ENCODE measurements around the gene NECAB2.
A peak's percentile ranks its signal among the peaks of the same experiment; 100 is the strongest.

Gene NECAB2

DNA sequence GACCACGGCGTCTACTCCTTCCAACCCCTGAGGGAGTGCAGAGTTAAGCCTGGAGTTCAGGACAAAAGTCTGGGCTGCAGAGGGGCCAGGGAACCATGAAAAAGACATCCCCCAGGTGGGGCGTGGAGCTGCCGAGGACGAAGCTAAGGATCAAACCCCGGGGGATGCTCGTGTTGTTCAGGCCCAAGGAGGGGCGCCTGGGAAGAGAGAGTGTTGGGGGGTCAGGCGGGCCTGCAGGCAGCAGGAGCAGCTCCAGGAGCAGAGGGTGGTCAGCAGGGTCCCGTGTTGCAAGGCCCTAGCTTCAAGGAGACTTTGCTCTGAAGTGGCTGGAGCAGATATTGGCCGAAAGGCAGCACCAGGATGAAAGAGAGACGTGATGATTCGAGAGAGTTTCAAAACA, 26.7 kb downstream of the NECAB2 start:
- no peak for FAIRE-seq

DNA sequence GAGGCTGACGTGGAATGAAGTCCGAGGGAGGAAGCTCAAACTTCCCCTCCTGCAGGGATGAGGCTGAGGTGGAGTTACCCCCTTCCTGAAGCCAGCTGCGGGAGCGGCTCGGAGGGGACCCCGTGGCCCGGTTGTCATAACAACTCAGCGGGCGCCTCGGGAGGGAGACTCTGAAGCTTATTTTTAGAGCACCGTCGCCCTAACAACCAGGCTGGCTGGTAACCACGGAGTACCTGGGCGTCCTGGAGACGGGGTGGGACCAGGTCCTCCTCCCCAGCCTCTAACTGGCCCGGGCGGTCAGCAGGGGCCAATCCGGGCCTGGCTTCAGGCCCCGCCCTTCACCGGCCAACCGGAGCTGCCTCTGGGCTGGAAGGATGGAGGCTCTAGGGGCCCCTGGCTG, 27.7 kb downstream of the NECAB2 start:
- no peak for FAIRE-seq

DNA sequence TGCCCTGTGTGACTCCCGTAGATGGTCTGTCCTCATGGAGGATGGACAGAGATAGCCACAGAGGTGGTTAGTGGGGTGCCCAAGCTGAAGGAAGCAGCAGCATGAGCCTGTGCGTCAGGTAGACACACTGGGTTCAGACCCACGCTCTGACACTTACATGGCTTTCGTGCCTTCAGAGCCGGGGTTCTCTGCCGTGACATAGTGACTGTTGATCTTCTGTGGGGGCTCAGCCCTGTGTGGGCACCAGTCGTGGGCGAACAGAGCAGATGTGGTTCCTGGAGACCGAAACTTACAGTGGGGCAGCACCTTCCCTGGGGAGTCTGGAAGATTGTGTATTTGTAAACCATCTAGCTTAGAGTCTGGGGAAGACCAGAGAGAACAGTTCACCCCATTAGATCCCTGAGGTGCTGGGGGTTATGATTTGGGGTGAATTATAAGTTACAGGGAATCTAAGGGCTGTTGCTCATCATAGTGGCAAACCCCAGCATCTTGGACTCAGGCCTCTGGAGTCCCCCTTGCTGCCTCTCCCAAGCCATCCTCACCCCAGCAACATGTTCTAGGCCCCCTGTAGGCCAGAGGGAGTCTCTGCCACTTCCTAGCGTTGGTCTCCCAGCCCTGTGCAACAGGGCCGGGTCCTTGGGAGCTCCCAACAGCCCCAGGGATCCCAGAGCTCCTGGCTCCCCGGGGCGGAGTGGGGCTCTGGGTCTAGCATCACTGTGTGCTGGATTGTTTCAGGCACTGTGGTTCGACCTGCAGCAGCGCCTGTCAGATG, 28.6 kb downstream of the NECAB2 start:
- FAIRE-seq, result no peak

DNA sequence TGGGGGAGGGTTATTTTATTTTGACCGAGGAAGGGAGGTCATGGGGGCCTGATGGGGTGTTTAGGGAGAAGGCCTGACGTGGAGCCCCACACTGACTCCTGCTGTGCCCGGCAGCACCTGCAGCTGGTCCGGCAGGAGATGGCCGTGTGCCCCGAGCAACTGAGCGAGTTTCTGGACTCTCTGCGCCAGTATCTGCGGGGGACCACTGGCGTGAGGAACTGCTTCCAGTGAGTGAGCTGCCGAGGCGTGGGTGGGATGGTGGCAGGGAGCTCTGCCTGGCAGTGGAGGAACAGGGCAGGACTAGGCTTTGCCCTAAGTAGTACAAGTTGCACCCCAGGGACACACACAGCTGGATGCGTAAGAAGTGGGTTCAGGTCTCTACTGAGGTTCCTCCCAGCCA, 30.0 kb downstream of the NECAB2 start:
- FAIRE-seq, result no peak

DNA sequence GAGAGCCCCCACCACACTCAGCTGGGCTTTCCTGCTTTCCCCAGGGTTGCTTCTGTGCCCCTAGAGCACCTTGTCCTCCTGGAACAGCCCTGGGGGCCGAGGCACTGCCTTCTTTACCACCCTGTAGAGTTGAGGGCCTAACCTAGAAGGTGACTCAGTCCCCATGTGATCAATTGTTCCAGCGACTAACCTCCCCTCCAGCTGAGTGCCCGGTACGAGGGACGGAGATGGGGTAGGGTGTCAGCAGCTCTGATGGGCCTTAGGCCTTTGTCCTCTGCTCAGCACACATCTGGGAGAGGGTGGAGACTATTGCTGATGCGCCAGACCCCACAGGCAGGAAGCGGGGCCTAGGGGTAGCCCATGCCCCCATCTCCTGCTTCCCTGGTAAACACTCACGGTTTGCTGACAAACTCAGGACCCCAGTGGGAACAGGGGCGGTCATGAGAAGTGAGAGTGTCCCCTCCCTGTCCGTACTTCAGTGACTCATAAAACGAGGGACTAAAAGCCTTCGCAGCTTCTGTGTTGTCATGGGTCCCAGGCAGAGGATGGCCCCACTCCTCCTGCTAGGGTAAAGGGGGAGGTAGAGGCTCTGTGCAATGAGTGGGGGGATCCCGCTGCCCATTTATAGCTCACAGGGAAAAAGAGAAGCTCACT, 33.1 kb downstream of the NECAB2 start:
- FAIRE-seq, result no peak

DNA sequence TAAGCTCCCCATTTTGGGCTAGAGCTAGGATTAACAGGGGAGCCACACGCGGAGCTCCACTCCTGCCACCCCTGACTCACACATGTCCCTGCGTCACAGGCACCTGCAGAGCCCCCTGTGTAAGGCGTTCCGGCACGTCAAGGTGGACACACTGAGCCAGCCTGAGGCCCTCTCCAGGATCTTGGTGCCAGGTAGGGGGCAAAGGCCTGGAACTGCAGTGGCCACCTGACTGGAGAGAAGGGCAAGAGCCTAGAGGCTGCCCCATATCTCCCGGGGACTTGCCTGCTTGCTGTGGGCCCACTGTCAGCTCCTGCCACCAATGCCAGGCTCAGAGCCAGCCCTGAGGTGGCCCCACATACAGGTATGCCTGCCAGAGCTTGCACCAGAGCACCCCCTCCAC, 33.7 kb downstream of the NECAB2 start:
- no peak for FAIRE-seq

DNA sequence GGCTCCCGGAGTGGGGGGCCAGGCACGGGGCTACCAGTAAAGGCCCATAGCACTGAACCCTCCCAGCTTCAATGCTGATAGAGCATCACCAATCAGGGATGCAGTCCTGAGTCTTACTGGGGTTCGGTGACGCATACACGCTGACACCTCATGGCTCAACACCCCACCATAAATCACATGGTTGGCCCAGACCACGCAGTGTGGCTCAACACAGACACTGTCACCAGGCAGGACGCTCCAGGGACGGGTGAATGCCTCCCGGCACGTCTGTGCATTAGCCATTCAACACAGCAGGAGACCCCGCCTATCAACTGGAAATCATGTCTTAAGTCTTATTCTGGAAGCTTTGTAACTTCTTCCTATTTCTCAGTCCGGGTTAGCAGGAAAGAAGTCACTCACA, 35.0 kb downstream of the NECAB2 start:
- no peak for FAIRE-seq

DNA sequence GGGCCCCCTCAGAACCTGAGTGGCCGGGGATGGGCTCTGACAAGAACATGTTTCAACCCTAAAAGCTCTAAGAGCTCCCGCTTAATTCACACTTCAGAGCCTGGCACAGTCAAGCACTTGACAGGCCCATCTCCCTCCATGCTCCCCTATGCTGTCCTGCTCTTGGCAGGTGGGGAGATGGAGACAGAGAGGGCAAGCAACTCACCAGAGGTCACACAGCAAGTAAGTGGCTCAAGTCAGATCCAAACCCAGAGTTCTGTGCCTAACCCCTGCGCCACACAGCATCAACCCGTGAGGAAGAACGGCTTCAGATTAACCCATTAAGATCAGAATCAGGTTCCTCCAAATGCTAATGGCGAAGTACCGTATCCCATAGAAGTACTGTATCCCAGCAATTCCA, 36.4 kb downstream of the NECAB2 start:
- no peak for FAIRE-seq

DNA sequence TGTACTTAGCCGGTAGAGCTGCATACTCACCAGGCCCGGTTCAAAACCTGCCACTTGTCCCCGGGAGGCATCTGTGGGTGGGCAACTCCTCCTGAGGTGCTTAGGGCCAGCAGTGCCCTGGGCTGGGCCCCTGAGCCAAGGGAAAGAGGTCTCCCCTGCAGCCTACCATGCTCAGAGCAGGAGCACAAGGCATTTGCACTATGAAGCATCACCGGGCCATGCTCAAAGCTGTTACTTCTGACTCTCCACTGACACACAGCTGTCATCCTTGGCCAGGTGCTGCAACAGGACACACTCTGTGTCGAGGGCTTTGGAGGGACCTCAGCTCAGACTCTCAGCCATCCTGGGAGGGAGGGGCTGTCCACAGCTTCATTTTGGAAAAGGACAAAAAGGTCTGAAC, 37.3 kb downstream of the NECAB2 start:
- FAIRE-seq, result no peak

DNA sequence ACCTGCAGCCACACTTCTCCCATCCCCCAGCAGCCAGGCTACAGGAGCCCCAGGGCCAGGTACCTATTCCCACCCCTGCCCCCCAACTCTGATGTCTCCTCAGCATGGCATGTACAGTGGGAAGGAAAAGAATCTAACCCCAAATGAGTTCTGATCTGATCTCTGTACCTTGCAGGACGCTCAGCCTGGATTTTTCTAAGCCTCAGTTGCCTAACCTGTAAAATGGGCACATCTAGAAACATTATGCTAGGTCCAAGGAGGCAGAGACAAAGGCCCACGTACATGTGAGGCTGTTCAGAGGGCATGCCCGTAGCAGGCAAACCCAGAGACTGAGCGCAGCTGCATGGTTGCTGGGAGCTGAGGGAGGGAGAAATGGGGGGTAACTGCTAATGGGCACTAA, 39.5 kb downstream of the NECAB2 start:
- no peak for FAIRE-seq

DNA sequence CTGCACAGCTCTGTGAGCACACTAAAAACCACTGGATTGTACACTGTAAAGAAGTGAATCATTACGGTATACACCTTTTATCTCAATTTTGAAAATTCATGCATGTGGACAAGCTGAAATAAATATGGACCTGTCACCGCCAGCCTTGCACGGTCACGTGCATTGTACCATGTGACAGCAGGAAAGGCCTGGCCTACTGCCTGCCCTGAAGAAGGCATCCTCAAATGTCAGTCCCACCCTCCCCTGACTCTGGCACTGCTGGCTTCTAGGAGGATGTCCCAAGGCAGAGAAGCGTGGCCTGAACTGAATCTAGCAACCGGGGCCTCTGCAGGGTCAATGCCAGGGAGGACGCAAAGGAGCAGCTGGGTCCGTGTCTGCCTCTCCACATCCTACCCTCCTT, 39.9 kb downstream of the NECAB2 start:
- FAIRE-seq, result no peak

DNA sequence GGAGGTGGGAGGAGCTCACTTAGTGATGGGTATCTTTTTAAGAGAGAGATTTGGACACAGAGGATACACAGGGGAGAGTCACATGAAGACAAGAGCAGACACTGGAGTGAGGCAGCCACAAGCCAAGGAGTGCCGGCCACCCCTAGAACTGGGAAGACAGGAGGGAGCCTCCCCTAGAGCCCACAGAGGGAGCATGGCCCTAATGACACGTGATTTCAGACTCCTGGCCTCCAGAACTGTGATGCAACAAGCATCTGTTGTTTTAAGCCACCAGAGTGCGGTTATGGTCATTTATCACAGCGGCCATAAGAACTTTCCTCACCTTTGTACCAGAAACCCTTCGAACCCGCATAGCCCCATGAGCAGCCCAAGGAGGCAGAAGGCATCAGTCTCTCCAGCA, 41.2 kb downstream of the NECAB2 start:
- no peak for FAIRE-seq

DNA sequence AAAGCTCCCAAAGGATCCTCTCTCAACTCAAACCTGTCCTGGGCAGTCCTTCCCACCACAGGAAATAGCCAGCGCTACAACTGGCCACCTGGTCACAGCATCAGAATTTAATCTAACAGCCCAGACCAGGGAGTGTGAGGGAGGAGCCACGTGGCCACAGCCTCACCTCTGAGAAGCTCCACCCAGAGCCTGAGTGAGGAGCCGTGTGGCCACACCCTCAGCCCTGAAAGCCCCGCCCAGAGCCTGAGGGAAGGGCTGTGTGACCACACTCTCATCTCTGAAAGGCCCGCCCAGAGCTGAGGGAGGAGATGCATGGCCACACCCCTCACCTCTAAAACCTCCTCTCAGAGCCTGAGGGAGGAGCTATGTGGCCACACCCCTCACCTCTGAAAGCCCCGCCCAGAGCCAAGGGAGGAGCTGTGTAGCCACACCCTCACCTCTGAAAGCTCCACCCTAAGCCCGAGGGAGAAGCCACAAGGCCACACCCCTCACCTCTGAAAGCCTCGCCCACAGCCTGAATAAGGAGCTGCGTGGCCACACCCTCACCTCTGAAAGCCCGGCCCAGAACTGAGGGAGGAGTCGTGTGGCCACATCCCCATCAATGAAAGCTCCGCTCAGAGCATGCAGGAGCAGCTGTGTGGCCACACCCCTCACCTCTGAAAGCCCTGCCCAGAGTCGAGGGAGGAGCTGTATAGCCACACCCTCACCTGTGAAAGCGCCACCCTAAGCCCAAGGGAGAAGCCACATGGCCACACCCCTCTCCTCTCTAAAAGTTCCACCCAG, 45.9 kb downstream of the NECAB2 start:
- peak; percentile 92 for FAIRE-seq

DNA sequence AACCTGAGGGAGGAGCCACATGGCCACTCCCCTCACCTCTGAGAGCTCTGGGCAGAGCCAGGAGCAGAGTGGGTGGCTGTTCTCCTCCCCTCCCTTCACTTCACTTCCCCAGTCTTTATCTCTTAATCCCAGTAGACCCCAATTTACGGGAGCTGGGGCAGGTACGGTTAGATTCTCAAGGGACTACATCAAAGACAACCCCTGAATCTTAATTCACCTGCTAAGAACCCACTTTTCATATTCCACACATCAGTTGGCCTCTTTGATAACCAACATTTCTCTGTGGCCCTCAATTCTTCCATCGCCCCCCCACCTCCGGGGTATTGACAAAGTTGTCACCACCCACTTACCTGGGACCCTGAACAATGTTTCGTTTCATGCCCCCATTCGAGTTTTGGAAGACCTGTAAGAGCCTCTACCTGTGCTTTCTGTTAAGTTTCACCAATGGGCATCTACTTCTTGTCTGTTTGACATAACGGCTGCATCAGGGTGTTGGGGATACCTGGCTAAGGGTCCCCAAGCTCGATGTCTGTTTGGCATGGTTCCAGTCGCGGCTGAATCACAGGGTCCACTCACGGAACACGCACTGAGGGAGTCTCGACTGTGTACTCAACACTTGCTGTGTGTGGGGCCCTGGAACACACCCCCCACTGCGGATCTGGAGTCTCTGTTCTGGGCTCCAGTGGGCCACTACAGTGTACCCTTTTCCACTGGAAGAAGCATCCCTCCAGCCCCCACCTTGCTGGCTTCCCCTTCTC, 46.7 kb downstream of the NECAB2 start:
- no peak for FAIRE-seq

DNA sequence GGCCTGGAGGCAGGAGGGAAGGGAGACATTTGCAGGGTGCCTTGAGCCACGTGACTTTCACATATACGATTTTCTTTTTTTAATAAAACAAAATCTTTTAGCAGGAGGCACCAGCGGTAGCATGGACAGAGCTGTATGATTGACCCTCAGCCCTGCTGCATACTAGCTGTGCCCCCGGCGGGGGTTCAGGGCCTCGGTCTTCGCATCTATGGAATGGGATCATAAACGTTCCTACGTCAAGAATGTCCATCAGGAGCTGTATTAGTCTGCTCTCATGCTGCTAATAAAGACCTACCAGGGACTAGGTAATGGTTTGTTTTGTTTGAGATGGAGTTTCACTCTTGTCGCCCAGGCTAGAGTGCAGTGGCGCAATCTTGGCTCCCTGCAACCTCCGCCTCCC, 47.4 kb downstream of the NECAB2 start:
- no peak for FAIRE-seq

DNA sequence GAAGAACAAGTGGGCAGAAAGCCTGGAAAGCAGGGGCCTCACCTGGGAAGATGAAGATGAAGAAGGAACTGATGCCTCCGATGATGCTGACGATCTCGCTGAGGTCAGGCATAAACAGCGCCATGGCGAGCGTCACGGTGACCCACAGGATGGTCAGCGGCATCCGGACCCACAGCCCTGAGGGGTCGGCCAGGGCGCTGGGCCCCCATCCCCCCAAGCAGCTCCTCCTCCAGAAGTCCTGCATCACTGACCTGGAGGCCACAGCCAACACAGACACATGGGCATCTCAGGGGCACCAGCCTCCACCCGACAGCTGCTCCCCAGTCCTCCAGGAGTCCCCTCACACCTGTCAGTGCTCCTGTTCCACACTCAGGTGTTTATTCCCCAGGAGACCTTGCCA, 48.4 kb downstream of the NECAB2 start:
- no peak for FAIRE-seq

DNA sequence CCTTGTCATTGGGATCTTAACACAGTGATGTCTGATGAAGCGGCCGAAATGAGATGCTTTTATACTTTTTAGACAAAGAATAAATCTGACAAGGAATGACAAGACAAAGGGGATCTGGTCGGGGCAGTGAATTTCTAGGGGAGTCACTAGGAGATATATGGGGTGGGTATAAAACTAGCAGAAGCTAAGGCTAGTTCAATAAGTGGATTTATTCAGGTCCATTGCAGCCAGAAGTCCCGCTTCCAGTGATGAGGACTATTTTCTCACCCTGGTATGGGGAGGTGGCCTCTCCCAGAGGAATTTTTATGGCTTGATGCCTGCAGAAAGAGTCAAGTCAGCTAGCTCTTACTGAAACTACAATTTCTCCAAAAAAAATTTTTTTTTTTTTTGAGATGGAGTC, 50.7 kb downstream of the NECAB2 start:
- FAIRE-seq, result no peak

DNA sequence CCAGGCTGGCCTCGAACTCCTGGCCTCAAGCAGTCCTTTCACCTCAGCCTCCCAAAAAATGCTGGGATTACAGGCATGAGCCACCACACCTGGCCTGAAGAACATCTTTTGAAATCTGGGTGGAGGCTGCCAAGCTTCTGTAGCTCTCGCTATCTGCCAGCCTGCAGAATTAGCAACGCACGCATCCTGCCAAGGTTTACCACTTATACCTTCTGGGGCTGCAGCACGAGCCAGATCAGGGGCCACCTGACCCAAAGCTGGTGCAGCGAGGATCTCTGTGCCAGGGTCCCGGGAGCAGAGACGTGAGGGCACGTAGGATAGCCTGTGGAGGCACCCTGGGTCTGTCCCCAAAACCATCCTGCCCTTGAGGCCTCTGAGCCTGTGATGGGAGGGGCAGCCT, 52.3 kb downstream of the NECAB2 start:
- no peak for FAIRE-seq

DNA sequence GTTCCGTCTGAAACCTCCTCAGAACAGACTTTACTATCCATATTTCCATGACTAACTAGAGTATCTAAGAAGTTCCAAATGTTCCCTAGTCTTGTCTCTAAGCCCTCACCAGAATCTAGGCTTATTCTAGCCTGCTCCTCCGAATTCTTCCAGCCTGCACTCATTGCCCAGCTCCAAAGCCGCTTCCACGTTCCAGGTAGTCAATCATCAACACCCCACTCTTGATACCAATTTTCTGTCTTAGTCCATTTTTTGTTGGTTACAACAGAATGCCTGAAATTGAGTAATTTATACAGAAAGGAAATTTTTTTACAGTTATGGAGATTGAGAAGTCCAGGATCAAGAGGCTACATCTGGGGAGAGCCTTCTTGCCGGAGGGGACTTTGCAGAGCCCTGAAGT, 53.4 kb downstream of the NECAB2 start:
- FAIRE-seq, result no peak

DNA sequence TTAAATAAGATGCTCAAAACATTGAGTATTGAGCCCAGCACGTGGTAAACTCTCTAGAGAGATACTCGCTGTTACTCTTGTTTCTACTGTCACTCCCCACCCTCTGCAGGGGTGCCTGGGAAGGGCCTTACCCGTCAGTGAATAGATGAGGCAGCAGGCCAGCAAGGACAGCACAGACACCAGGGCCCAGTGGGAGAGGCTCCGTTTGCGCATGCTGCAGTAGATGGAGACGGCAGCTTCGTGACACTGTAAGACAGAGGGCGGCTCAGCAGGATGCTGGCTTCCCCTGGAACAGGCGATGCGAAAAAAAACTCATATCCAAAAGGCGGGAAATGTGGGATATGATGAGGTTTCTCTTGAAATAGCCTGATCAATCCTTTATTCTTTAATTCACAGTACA, 54.6 kb downstream of the NECAB2 start:
- FAIRE-seq, result no peak

DNA sequence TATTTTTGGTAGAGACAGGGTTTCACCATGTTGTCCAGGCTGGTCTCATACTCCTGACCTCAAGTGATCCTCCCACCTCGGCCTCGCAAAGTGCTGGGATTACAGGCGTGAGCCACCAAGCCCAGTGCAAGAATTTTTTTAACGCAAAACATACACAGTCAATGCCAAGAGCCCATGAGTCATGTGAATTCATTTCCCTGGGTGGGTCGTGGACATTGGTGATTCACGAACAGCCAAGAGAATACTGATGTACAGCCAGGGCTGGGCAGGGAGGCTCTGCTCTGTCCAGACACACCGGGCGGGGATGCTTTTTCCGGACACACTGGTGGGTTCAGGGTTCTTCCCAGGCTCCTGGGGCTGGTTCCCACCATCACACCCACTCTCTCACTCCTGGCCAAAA, 56.8 kb downstream of the NECAB2 start:
- FAIRE-seq, result no peak

DNA sequence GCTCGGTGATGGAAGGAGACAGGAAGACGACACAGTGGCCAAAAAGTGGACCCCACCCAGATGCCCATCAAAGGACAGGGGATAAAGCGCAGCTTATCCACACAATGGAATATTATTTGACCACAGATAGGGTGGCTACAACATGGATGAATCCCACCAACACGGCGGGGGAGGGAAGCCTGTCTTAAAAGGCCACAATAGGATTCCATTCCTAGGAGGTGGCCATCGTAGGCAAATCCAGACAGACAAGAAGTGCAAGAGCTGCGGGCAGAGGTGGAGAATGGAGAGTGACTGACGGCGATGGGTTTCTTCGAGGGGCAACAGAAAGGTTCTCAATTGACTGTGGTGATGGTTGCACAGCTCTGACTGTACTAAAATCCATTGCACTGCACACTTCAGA, 58.6 kb downstream of the NECAB2 start:
- no peak for FAIRE-seq

DNA sequence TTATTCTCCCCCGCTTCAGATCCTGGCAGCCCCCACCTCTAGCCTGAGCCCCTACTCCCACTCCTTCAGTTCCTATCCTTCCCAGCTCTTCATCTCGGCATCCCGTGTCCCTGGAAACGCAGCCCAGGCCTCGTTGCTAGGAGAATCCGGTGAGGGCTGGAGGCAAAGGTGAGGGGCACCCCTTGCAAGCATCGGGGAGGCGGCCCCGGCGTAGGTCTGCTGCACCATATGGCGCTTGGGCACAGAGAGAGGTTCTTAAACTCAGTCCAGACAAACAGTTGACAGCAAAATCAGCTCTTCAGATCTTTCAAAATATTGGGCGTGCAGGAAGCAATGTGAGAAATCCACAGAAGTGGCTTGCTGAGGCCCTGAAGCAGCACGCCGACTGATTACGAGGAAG, 59.6 kb downstream of the NECAB2 start:
- no peak for FAIRE-seq
